ENCODE results near the gene AIFM2.
"Not testable (repeated sequence)": the region's sequence is repeated elsewhere in the genome, so short reads cannot be mapped to it uniquely, and the experiment has no call there.

The AIFM2 gene

DNA sequence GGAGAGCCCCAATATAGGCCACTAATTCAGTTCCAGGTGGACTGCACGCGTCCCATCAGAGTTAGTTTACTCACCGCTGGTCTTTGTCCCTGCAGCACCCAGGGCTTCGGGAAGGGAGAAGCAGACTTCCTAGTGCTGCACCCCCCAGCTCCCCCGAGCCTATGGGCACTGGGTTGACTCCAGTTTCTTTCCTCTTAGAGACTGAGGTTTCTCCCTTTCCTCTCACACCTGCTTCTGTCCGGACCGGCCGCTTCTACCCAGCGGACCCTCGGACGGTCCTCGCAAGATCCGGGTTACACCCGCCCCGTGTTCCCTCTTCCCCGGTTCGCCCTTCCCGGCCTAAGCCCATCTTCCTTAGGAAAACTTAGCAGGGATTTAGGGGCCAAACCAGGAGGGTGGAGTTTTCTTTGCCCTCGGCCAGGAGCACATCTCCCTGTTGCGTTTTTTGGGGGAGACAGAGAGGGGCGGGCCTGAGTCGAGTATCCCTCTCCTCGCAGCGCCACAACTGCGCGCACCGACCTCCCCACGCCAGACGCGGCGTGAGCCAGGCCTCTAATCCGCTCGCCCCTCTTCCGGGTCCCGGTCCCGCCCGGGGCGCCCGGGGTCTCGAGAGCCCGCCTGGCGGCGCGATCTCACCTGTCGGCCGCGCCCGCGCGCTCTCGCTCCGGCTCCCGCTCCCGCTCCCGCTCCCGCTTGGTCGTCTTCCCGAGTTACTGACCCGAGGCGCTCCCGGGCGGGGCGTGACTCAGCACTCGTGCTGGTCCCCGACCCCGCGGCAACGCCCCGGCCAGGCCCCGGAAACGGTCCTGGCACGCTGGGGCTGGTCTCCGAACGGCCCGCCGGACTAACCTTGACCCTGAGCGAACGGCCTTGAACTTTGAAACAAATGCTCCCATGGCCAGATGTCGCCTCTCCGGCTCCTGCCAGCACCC, at the start of gene AIFM2:
Gene AIFM2 (minus strand): TSS at position 728 of the 932 bp plus-strand sequence. CDS start 8,741 bp downstream, outside the sequence.
- DNase-seq (ENCODE audit: low read depth in 2 of 2), result no peak

DNA sequence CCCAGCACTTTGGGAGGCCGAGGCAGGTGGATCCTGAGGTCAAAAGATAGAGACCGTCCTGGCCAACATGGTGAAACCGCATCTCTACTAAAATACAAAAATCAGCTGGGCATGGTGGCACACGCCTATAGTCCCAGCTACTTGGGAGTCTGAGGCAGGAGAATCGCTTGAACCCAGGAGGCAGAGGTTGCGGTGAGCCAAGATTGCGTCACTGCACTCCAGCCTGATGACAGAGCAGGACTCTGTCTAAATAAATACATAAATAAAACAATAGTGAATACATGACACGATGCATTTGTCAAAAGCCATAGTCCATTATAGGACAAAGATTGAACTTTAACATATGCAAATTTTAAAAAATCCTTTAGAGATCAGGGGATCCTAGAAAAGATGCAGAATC, 46.6 kb upstream of the AIFM2 start:
- not testable (repeated sequence) for DNase-seq (ENCODE audit: low read depth in 2 of 2)

DNA sequence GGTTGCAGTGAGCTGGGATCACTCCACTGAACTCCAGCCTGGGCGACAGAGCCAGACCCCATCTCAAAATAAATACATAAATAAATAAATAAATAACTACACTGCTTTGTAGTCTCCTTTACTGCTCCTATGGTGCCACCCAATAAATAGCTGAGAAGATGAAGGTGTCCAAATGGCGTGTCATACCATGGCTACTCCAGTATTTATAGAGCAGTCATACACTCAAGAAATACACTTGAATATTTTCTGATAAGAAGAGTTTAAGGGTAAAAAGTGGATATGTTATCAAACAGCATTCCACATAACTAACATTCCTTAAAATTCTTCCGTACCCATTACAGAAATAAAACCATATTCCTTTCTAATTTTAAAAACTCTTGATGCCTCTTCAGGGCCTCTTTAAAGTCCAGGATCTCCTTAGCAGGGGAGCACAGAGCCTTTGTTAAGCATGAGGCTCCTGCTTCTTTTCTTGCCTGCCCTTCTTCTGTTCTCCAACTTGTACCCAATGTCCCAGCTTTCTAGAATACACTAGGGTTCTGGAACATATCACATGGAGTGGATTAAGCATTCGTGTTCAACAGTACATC, 45.6 kb upstream of the AIFM2 start:
- no peak for DNase-seq (ENCODE audit: low read depth in 2 of 2)

DNA sequence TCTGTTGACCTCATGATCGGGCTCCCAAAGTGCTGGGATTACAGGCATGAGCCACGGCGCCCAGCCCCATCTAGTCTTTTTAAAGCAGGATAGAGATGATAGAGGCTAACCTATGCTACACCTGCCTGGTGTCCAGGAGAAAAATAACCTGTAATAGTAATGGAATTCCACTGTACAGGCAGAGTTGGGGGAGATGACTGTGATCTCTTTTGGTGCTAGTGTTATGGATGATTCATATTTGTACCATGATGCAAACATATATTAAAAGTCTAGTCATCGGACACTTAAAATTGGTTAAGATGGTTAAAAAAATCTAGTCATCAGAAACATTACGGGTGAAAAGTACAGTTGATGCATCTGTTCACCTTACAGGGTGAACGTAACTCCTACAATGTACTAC, 43.8 kb upstream of the AIFM2 start:
- no peak for DNase-seq (ENCODE audit: low read depth in 2 of 2)

DNA sequence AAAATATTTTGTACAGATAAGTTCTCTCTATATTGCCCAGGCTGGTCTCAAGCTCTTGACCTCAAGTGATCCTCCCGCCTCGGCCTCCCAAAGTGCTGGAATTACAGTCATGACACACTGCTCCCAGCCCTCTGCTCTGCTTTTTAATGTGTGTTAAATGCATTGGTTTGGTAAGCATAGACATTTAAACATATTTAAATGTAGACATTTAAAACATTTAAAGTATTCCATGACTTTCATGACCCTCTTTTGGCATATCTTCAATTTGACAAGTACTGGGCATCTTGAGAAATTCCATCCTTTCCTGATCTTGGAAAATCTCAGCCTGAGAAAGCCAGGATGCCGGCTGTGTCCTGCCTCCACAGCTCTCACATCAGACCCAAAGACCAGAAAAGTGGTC, 42.9 kb upstream of the AIFM2 start:
- no peak for DNase-seq (ENCODE audit: low read depth in 2 of 2)

DNA sequence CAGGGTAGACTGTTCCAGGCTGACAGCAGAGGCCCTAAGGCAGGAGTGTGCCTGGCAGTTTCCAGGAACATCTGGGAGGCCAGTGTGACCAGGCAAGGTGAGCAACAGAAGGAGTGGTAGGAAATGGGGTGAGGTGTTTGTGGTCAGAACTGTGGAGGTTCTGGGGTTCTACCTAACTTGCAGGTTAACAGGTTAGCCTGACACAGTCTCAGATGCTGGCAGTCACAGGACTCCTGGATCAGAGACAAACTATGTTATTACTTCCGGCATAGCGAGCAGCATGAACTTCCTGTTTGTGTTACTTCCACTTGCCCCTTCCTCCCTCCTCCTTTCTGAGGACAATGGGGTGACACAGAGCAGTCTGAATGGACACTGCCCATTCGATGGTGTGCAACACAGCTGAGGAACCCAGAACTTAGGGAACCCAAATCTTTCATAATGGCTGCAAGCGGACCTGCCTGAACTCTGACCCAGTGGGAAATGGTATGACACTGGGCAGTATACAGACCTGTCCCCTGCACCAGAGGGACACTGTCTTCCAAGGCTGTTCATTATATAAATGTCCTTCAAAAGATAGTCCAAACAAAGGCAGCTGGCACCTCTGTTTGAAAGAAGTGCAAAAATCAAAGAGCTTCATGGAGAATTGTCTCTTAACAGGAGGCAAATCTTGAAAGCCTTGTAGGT, 41.6 kb upstream of the AIFM2 start:
- DNase-seq (ENCODE audit: low read depth in 2 of 2), result no peak

DNA sequence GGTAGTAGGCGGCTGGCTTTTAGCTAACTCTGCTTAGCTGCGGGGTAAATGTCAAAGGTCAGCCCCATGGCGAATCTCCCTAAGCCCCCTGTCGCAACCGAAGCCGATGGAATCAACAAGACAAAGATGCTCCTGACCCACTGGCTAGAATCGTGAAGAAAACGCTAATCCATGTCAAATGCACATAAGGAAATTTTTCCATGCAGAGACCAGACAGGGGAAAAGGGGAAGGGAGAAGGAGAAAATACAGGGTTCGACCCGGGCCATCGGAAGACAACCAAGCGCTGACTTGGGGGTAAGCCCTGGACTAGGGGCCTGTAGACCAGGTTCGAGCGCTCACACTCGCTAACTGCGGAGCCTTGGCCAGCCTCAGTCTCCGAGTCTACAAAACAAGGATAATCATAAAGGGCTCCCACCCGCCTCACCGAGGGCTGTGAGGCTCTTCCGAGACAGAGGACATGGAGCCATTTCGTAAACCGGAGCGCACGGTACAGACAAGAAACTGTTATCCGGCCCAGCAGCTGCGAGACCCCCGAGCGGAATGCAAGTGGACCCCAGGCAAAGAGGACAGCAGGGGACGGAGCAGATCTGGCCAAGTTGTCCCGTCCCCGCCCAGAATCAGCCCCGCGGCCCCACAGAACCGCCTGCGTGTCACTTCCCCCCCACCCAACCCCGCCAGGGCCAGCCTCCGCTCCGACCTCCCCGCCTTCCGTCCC, 37.2 kb upstream of the AIFM2 start:
- DNase-seq (ENCODE audit: low read depth in 2 of 2), result peak in 1 of 2 donors; percentile 11

DNA sequence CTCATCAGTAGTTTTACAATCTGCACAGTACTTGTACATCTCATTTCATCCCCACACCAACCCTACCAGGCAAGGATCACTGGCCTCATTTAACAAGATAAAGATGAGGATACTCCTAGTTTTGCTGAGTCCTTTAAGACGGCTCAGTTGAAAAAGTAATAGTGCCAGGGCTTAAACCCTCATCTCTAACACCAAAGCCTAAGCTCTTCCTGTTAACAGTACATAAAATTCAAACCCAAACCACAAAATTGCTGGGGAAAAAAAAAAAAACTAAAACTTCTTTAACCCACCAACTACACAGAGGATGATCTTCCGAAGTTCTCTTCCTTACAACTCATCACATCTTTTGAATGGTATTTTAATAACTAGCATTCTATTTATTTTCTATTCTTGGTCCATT, 36.4 kb upstream of the AIFM2 start:
- no peak for DNase-seq (ENCODE audit: low read depth in 2 of 2)

DNA sequence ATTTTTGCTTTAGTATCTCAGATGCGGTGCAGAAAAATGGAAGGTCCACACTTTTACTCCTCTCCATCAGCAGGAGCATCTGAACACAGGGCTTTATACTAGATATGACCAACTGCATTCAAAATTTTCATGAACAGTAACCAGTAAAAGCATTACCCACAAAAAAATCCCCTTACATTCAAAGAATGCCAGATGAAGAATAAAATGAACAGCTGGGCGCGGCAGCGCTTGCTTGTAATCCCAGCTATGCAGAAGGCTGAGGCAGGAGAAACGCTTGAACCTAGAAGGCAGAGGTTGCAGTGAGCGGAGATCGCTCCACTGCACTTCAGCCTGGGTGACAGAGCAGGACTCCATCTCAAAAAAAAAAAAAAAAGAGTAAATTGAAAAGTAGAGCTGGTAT, 34.6 kb upstream of the AIFM2 start:
- no peak for DNase-seq (ENCODE audit: low read depth in 2 of 2)

DNA sequence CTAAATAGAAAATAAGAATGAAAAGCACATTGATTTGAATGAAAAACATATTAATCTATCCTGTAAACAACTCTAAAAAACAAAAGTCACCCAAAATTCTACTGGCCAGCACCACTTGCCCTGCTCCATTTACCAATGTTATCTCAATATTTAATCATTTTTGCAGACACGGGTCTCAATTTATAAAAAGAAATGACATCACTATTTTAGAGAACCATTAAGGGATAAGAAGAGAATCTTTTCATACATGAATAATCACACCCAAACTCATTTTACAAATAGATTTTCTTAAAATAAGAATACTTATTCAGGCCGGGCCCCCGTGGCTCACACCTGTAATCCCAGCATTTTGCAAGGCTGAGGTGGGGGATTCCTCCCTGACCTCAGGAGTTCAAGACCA, 33.8 kb upstream of the AIFM2 start:
- DNase-seq (ENCODE audit: low read depth in 2 of 2), result no peak

DNA sequence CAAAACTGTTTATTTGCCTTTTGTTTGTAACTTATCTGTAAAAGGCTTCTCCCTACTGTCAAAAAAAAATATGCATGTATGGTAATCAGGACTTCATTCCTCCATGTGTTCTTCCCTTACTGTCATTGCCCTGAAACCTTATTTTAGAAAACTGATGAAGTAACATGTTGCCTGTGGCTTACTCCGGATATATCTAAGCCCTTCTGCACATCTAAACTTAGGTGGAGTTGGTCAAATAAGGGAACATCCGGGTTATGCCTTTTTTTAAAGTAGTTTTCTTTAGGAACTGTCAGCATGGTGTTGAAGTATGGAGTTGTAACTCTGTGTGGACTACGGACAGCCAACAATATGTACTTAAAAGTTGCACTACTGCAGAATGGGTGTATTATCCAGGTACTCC, 31.5 kb upstream of the AIFM2 start:
- DNase-seq (ENCODE audit: low read depth in 2 of 2), result no peak

DNA sequence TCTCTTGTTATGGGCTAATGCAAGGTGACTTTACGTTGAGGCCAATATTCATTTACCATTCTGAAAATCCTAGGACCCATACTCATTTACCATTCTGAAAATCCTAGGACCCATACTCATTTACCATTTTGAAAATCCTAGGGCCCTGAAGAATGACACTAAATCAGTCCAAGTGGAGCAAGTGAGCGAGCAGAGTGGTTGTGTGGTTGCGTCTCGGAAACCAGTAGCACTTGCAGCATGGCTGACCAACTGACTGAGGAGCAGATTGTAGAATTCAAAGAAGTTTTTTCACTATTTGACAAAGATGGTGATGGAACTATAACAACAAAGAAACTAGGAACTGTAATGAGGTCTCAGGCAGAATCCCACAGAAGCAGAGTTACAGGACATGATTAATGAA, 30.8 kb upstream of the AIFM2 start:
- no peak for DNase-seq (ENCODE audit: low read depth in 2 of 2)

DNA sequence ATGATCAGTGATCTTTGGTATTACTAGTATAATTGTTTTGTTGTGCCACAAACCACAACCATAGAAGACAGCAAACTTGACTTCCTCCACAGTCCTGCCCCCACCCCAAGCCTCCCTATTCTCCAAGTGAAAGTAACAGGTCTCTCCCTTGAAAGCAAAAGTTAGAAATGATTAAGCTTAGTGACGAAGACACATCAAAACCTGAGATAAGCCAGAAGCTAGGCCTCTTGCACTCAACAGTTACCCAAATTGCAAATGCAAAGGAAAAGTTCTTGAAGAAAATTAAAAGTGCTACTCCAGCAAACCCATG, 30.2 kb upstream of the AIFM2 start:
- DNase-seq (ENCODE audit: low read depth in 2 of 2), result peak in 1 of 2 donors; percentile 20

DNA sequence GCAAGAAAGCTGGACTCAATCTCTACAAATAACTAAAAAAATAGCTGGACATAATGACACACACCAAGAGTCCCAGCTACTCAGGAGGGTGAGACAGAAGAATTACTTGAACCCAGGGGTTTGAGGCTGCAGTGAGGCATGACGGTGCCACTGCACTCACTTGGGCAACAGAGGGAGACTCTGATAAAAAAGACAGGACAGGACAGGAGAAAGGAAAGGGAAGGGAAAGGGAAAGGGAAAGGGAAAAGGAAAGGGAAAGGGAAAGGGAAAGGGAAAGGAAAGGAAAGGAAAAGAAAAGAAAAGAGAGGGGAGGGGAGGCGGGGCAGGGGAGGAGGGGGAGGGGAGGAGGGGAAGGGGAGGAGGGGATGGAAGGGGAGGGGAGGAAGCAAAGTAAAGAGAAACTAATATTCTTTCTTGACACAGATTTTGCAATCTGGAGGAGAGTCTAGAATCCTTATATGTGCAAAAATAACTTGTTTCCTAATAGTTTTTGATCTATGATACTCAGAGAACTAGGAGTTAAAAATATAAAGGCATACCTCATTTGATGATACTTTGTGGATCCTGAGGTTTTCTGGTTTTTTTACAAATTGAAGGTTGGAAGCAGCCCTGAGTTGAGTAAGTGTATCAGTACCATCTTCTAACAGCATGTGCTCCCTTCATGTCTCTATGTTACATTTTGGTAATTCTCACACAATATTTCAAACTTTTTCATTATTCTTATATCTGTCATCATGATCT, 29.7 kb upstream of the AIFM2 start:
- no peak for DNase-seq (ENCODE audit: low read depth in 2 of 2)

DNA sequence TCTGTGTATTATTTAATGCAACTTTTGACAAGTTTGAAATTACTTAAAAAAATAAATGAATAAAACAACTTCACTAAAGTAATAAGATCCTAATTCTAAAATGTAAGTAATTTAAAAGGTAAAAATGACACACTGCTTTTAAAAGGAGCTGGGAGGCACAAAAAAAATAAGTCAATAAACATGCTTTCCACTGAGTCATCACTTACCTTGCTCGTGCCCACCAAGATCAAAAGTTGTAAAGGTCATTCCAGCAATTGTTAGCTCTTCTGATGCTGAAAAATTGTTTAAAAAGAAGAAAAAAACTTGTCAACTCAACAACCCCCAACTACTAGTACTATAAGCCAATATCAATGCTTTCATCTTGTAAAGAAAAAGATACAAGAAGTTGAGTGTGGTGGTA, 28.2 kb upstream of the AIFM2 start:
- DNase-seq (ENCODE audit: low read depth in 2 of 2), result no peak

DNA sequence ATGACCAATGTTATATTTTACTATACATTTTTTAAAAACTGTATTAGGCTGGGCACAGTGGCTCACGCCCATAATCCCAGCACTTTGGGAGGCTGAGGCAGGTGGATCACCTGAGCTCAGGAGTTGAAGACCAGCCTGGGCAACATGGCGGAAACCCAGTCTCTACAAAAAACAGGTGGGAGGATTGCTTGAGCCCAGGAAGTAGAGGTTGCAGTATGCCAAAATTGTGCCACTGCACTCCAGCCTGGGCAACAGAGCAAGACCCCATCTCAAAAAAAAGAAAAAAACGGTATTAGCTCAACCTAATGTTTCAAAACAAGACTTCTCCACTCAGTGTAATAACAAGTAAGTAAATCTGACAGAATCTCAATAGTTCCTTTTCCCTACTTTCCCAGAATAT, 26.7 kb upstream of the AIFM2 start:
- not testable (repeated sequence) for DNase-seq (ENCODE audit: low read depth in 2 of 2)

DNA sequence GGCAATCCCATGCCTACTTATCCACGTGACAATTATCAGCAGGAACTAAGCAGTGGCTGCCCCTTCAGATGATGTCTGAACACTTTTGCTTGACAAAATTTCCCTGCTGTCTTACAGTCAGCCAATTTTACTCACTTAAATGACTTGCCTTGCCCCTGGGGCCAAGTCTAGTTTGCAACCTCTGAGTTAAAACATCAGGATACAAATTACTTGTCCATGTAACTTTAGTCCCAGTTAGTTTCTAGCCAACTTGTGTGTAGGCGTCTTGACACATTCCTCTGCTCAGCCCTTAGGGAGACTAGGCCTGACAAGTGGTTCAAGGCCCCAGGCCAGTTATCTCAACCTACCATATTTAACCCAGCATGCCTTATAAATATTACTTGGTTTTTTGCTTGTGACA, 25.5 kb upstream of the AIFM2 start:
- no peak for DNase-seq (ENCODE audit: low read depth in 2 of 2)

DNA sequence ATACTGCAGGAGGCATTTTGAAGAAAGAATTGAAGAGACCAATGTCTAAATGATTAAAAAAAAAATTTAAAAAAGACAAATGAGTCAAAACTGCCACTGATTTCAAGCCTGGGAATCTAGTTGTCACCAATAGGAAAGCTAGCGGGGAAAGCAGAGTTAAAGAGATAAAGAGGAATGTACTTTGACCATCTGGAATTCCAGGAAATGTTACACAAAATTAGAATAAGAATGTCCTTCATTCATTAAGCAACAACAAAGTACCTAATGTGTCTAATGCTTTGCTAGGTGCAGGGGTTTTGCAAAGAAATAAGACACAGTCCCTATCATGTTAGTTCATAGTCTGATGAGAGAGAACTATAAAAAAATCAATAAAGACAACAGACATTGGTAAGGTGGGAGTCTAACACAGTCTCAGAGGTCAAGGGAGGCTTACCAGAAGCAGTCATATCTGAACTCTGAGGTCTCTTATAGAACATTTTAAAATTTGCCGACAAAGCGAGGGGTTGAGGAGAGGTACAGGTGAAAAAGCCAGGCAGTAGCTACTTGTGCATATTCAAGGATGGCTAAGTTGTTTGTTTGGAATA, 22.7 kb upstream of the AIFM2 start:
- no peak for DNase-seq (ENCODE audit: low read depth in 2 of 2)

DNA sequence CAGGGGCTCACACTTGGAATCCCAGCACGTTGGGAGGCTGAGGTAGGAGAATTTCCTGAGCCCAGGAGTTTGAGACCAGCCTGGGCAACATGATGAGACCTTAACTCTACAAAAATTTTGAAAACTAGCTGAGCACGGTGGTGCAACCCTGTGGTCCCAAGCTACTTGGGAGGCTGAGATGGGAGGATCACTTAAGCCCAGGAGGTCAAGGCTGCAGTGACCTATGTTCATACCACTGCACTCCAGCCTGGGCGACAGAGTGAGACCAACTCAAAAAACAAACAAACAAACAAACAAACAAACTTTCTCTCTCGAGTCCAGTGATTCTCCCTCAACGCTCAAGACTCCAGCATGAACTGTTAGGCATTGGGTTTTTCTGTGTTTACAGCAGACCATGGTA, 15.9 kb upstream of the AIFM2 start:
- no peak for DNase-seq (ENCODE audit: low read depth in 2 of 2)

DNA sequence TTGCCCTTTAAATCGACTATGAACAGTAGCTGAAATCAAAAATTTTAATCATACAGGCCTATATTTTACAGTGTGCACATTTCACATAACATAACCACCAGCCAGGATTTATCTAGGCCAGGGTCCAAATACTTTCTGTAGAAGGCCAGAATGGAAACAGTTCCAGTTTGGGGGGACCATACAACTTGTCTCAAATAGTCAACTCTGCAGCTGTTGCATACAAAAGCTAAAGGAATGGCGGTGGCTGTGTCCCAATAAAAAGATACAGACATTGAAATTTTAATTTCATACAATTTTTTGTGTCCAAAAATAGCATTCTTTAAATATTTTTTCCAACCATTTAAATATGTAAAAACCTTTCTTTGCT, 14.6 kb upstream of the AIFM2 start:
- DNase-seq (ENCODE audit: low read depth in 2 of 2), result no peak
